Neural cell (in vitro differentiated cells): ENCODE results near the gene TIAM1. TPM values are rescaled to one million over a fixed set of nuclear protein-coding genes. Genes with fewer than 3 reads are reported as not detected.

Experiments used
- H2AFZ ChIP-seq: fragments of 200-600, 300-800 bp; sonication (generic), shearing (Covaris generic); 2 replicates; pipeline ENCODE4 v1.6.0; 2014; ENCODE audit warnings: low read depth, mild to moderate bottlenecking, antibody characterized with exemption, low read length, moderate library complexity
- H3F3A ChIP-seq: fragments of 200-600 bp; shearing (Covaris generic); 2 replicates; pipeline ENCODE4 v1.6.1; 2016; ENCODE audit warnings: mild to moderate bottlenecking, moderate library complexity, mixed read lengths, antibody characterized with exemption, low read length; ENCODE audit not compliant: insufficient read depth, poor library complexity, severe bottlenecking
- H3K27ac ChIP-seq: fragments of 200-600, 300-800 bp; sonication (generic), shearing (Covaris generic); 2 replicates; pipeline ENCODE4 v1.5.1; 2014; ENCODE audit warnings: mild to moderate bottlenecking, low read length, moderate library complexity
- H3K27me3 ChIP-seq: fragments of 300-800, 200-600 bp; sonication (generic), shearing (Covaris generic); 2 replicates; pipeline ENCODE4 v1.6.0; 2014; ENCODE audit warnings: mild to moderate bottlenecking, low read depth, low read length, moderate library complexity; ENCODE audit not compliant: insufficient read depth
- H3K36me3 ChIP-seq: fragments of 300-800, 200-600 bp; sonication (generic), shearing (Covaris generic); 2 replicates; pipeline ENCODE4 v1.5.1; 2014; ENCODE audit warnings: mild to moderate bottlenecking, antibody characterized with exemption, low read length, moderate library complexity; ENCODE audit not compliant: insufficient read depth
- H3K4me2 ChIP-seq: fragments of 300-800, 200-600 bp; sonication (generic), shearing (Covaris generic); 2 replicates; pipeline ENCODE4 v1.6.0; 2014; ENCODE audit warnings: mild to moderate bottlenecking, low read length
- H3K4me3 ChIP-seq: fragments of 300-800, 200-600 bp; sonication (generic), shearing (Covaris generic); 2 replicates; pipeline ENCODE4 v1.5.1; 2014; ENCODE audit warnings: mild to moderate bottlenecking, low read length, moderate library complexity
- H3K79me2 ChIP-seq: fragments of 200-600 bp; shearing (Covaris generic); replicated peaks from 2 replicates; pipeline ENCODE4 v1.6.0; 2014; ENCODE audit warnings: mild to moderate bottlenecking, low read length, moderate library complexity; ENCODE audit not compliant: insufficient read depth
- H3K9ac ChIP-seq: fragments of 300-800, 200-600 bp; sonication (generic), shearing (Covaris generic); 2 replicates; pipeline ENCODE4 v1.6.1; 2016; ENCODE audit warnings: mild to moderate bottlenecking, low read length, mixed read lengths
- H3K9me2 ChIP-seq: fragments of 200-600 bp; shearing (Covaris generic); 2 replicates; pipeline ENCODE4 v1.6.1; 2016; ENCODE audit warnings: mild to moderate bottlenecking, low read length, mixed read lengths; ENCODE audit not compliant: insufficient read depth
- H3K9me3 ChIP-seq: fragments of 200-600, 300-800 bp; sonication (generic), shearing (Covaris generic); 2 replicates; pipeline ENCODE4 v1.6.1; 2016; ENCODE audit warnings: mild to moderate bottlenecking, mixed run types, low read length, moderate library complexity, mixed read lengths
- H4K20me1 ChIP-seq: fragments of 200-600 bp; shearing (Covaris generic); 2 replicates; pipeline ENCODE4 v1.6.1; 2016; ENCODE audit warnings: mild to moderate bottlenecking, mixed run types; ENCODE audit not compliant: insufficient read depth
- CTCF ChIP-seq: fragments of 450-650 bp; IDR thresholded peaks from 2 replicates; pipeline ENCODE4 v1.5.1; 2014; ENCODE audit warnings: antibody characterized with exemption, mild to moderate bottlenecking, moderate library complexity; ENCODE audit not compliant: poor library complexity, severe bottlenecking
- EP300 ChIP-seq: fragments of 450-650 bp; conservative IDR thresholded peaks from 2 replicates; pipeline ENCODE4 v1.6.1; 2014; ENCODE audit warnings: antibody characterized with exemption, mild to moderate bottlenecking, moderate library complexity; ENCODE audit not compliant: poor library complexity, severe bottlenecking
- EZH2 ChIP-seq: fragments of 200-600, 300-800 bp; shearing (Covaris generic), sonication (generic); IDR thresholded peaks from 2 replicates; pipeline ENCODE4 v1.6.1; 2014; ENCODE audit warnings: antibody characterized with exemption, low read length, borderline replicate concordance, mild to moderate bottlenecking; ENCODE audit not compliant: insufficient read depth, poor library complexity, severe bottlenecking
- MXI1 ChIP-seq: fragments of 450-650 bp; conservative IDR thresholded peaks from 2 replicates; pipeline ENCODE4 v1.6.1; 2014; ENCODE audit warnings: antibody characterized with exemption, mild to moderate bottlenecking; ENCODE audit not compliant: poor library complexity, severe bottlenecking
- POLR2AphosphoS5 ChIP-seq: IDR thresholded peaks from 2 replicates; pipeline ENCODE4 v1.6.1; 2012
- RAD21 ChIP-seq: fragments of 450-650 bp; conservative IDR thresholded peaks from 2 replicates; pipeline ENCODE4 v1.6.1; 2014; ENCODE audit warnings: antibody characterized with exemption, mild to moderate bottlenecking, moderate library complexity
- REST ChIP-seq: IDR thresholded peaks from 2 replicates; pipeline ENCODE4 v1.6.1; 2012; ENCODE audit warnings: borderline replicate concordance
- SMC3 ChIP-seq: fragments of 450-650 bp; conservative IDR thresholded peaks from 2 replicates; pipeline ENCODE4 v1.6.1; 2014; ENCODE audit warnings: antibody characterized with exemption, mild to moderate bottlenecking, moderate library complexity; ENCODE audit not compliant: poor library complexity
- TAF1 ChIP-seq: IDR thresholded peaks from 2 replicates; pipeline ENCODE4 v1.6.1; 2012; ENCODE audit warnings: low read depth
- polyA plus RNA-seq: library from polyadenylated mRNA; depleted of rRNA; stranded (reverse); fragments of >200 nt; gene quantifications from 2 replicates; pipeline ENCODE4 v1.2.3, GENCODE V29; 2014

TIAM1 gene
- polyA plus RNA-seq, 1 donor from 2014 or later, result 13.2 TPM

- H3K79me2 ChIP-seq, result no peaks in the 10 kb centered on the region
- H3K36me3 ChIP-seq, result no peaks in the 10 kb centered on the region
- no peak overlapping the region for H2AFZ ChIP-seq
- no peak overlapping the region for H3K27ac ChIP-seq
- no peaks in the 10 kb centered on the region for H3K9me3 ChIP-seq
- H4K20me1 ChIP-seq, result no peaks in the 10 kb centered on the region
- H3K4me3 ChIP-seq, result no peak overlapping the region
- no peaks in the 10 kb centered on the region for H3F3A ChIP-seq
- no peak overlapping the region for H3K4me2 ChIP-seq
- no peaks in the 10 kb centered on the region for H3K9me2 ChIP-seq
- H3K27me3 ChIP-seq, result no peaks in the 10 kb centered on the region
- no peak overlapping the region for H3K9ac ChIP-seq
- TF ChIP-seq MXI1 (no peak), CTCF (no peak), POLR2AphosphoS5 (no peak), EP300 (no peak), EZH2 (no peak), SMC3 (no peak), RAD21 (no peak), TAF1 (no peak), REST (no peak)
Measured at GRCh38 chr21:31266241-31266640, 77.8 kb downstream of the TIAM1 start.

GRCh38 chr21:31265366-31266013 lies 78.6 kb downstream of the TIAM1 start:
- H3K4me3 ChIP-seq, result no peak overlapping the region

More at GRCh38 chr21:31265366-31266013, 78.6 kb downstream of the TIAM1 start:
- Histone ChIP-seq H3K9me2 (no peaks in the 10 kb centered on the region), H3K9me3 (no peaks in the 10 kb centered on the region), H3F3A (no peaks in the 10 kb centered on the region), H4K20me1 (no peaks in the 10 kb centered on the region), H2AFZ (no peak overlapping the region), H3K79me2 (no peaks in the 10 kb centered on the region), H3K4me2 (no peak overlapping the region), H3K27me3 (no peaks in the 10 kb centered on the region), H3K9ac (no peak overlapping the region), H3K36me3 (no peaks in the 10 kb centered on the region), H3K27ac (no peak overlapping the region)
- TF ChIP-seq EZH2 (no peak), RAD21 (no peak), POLR2AphosphoS5 (no peak), SMC3 (no peak), MXI1 (no peak), TAF1 (no peak), EP300 (no peak), CTCF (no peak), REST (no peak)
